ENCODE measurements around the gene MRFAP1. TPM values are rescaled to one million over a fixed set of nuclear protein-coding genes. Genes with fewer than 3 reads are reported as not detected.
"Not testable (repeated sequence)": the region's sequence is repeated elsewhere in the genome, so short reads cannot be mapped to it uniquely, and the experiment has no call there.

Gene MRFAP1
- total RNA-seq, 1 donor from 2014 or later, result 234 TPM

DNA sequence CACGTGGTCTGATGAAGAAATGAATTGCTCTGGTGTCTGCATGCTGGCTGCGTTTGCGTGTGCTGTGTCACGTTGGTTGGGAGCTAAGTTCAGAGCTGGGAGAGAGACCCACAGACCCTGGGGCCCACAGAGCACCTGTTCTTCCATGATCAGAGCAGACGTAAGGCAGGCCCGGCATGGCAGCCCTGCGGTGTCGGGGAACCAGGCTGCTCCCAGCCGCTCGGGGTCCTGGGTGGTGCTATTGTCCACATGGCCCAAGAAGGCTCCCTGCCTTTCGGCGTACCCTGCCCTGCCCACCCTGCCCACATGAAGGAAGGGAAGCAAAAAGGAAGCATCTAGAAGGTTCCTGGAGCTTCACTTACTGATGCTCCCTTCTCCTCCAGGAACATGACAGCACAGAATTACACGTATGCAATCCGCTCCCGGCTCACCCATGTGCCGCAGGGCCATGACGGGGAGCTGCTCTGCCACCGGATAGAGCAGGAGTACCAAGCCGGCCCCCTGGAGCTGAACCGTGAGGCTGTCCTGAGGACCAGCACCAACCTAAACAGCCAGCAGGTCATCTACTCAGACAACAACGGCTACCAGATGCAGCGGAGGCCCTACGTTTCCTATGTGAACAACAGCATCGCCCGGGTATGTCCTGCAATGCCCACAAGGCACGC lies 30.9 kb upstream of the MRFAP1 start:
- no peak for DNase-seq (ENCODE audit: low spot score)

GRCh38 chr4:6610856-6611430 lies 29.5 kb upstream of the MRFAP1 start:
- DNase-seq (ENCODE audit: low spot score), result no peak

GRCh38 chr4:6612961-6613675 lies 27.4 kb upstream of the MRFAP1 start:
- DNase-seq (ENCODE audit: low spot score), result no peak

DNA sequence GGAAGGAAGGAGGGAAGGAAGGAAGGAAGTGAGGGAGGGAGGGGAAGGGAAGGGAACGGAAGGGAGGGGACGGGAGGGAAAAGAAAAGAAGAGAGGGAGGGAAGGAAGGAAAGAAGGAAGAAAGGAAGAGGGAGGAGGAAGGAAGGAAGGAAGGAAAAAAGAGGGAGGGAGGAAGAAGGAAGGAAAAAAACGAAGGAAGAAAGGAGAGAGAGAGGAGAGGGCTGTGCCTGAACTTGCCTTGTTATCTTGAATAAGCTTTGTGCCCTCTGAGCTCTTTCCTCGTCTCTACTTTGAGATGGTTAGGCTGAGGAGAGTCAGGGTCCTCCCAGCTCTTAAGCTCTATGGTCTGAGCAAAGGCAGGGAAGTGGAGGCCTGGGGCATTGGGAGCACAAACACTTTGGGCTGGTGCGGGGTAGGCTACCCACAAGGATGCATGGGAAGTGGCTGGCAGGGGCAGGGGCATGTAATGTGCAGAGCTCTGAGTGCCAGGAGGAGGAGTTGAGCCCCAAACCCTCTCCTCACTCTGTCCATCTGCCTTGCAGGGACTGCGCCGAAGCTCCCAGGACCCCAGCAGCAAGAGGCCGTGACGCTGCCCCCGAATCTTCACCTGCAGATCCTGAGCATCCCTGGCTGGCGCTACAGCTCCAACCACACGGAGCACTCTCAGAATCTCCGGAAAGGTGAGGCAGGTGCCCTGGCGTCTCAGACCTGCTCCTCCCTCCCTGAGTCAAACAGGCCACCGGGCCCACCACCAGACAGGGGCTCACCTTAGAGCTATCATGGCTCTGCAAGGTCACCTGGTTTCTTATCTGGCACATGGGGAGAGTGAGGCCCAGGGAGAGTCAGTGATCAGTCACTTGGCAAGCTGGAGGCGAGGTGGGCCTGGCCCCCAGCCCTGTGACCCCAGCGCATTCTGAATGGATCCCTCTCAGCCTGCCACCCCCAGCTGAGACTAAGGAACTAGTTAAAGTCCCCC lies 26.5 kb upstream of the MRFAP1 start:
- no peak for DNase-seq (ENCODE audit: low spot score)

GRCh38 chr4:6614701-6615230 lies 25.7 kb upstream of the MRFAP1 start:
- no peak for DNase-seq (ENCODE audit: low spot score)

DNA sequence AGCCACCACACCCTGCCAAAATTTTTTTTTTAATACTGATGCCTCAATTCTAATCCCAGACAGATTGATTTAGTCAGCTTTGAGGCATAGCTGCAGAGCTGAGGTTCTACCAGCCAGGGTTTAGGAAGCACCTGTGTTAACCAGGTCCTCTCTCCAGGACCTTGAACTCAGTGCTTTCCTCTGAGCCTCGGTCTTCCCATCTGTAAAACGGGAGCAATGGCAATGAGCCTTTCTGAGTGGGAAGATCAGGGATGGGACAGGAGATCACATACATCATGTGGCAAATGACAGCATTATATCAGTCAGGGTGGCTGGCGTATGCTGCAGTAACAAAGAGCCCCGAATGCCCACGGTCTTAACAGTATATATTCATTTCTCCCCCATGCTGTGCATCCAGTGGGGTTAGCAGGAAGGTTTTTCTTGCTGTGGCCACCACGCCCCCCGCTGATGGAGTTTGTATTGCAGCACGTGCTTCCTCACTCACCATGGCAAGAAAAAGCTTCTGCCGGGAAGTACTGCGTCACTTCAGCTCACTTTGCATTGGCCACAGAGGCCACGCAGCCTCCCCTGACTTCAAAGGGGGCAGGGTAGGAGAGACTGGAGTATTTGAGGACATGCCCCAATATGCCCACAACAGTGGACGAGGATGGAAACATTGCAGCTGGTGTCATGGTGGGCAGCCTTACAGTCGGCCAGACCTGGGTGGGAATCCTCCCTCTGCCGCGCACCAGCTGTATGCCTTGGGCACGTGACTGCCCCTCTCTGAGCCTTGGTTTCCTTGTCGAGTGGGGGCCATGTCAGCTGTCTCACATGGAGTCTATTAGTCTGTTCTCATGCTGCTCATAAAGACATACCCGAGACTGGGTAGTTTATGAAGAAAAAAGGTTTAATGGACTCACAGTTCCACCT lies 24.1 kb upstream of the MRFAP1 start:
- DNase-seq (ENCODE audit: low spot score), result no peak

- DNase-seq (ENCODE audit: low spot score), result no peak
Observed at GRCh38 chr4:6617246-6617645, 23.2 kb upstream of the MRFAP1 start.

GRCh38 chr4:6618386-6619115 lies 21.9 kb upstream of the MRFAP1 start:
- no peak for DNase-seq (ENCODE audit: low spot score)

GRCh38 chr4:6619116-6619465 lies 21.4 kb upstream of the MRFAP1 start:
- no peak for DNase-seq (ENCODE audit: low spot score)

- no peak for DNase-seq (ENCODE audit: low spot score)
Observed at GRCh38 chr4:6619466-6620255, 20.8 kb upstream of the MRFAP1 start.

GRCh38 chr4:6620296-6620695 lies 20.2 kb upstream of the MRFAP1 start:
- no peak for DNase-seq (ENCODE audit: low spot score)

GRCh38 chr4:6620891-6621555 lies 19.5 kb upstream of the MRFAP1 start:
- DNase-seq (ENCODE audit: low spot score), result no peak

DNA sequence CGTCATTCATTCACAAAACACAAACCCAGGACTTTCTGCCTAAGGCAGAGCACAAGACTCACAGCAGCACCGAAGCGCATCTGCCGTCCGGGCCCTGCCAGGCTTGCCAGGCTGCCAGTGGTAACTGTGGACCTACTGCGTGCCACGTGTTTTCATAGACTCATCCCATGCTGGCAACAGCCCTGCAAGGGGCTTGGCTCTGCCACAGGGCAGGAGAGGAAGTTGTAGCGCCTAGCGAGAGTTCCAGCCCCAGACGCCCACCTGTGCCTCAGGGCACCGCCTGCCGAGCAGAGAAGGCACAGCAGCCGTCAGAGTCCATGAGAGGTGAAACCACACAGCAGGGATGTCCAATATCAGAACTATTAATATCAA lies 18.9 kb upstream of the MRFAP1 start:
- no peak for DNase-seq (ENCODE audit: low spot score)

- no peak for DNase-seq (ENCODE audit: low spot score)
Observed at GRCh38 chr4:6622744-6623143, 17.7 kb upstream of the MRFAP1 start.

DNA sequence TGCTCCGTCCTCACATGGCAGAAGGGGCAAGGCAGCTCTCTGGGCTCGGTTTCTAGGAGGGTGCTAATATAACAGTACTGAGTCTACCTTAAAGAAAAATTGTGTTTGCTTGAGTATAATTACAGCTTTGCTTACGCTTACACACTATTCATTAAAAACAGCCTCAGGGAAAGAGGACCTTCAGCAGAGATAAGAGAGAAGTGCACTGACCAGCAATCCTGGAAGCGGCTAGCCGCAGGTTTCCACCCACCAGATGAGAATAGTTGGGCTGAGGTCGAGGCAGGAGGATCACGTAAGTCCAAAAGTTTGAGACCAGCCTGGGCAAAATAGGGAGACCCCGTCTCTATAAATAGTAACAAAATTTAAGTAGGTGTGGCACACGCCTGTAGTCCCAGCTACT lies 15.2 kb upstream of the MRFAP1 start:
- no peak for DNase-seq (ENCODE audit: low spot score)

GRCh38 chr4:6626066-6626465 lies 14.4 kb upstream of the MRFAP1 start:
- DNase-seq (ENCODE audit: low spot score), result no peak

- DNase-seq (ENCODE audit: low spot score), result no peak
Observed at GRCh38 chr4:6627832-6628231, 12.7 kb upstream of the MRFAP1 start.

- DNase-seq (ENCODE audit: low spot score), result not testable (repeated sequence)
Observed at GRCh38 chr4:6628484-6628883, 12.0 kb upstream of the MRFAP1 start.
